HAP-1 (cell line): Measurements from ENCODE around the gene MCCC1.

Source experiments
- DNase-seq, 2 experiments: peaks; one replicate each; pipeline ENCODE4 v3.0.0-alpha.2; 2016 to 2020; ENCODE audit warnings: low spot score in 2 of 2
- H3K27me3 ChIP-seq: fragments of 250-450 bp; sonication (Bioruptor Pico); 2 replicates; pipeline ENCODE4 v1.5.1; 2020; ENCODE audit warnings: low read depth, mild to moderate bottlenecking, moderate library complexity
- H3K36me3 ChIP-seq: fragments of 250-450 bp; sonication (Bioruptor Pico); replicated peaks from 2 replicates; pipeline ENCODE4 v1.5.1; 2020; ENCODE audit warnings: mild to moderate bottlenecking
- H3K4me1 ChIP-seq: fragments of 250-450 bp; sonication (Bioruptor Pico); 2 replicates; pipeline ENCODE4 v1.5.1; 2020; ENCODE audit warnings: mild to moderate bottlenecking
- H3K4me3 ChIP-seq: fragments of 250-450 bp; sonication (Bioruptor Pico); 2 replicates; pipeline ENCODE4 v1.5.1; 2020; ENCODE audit warnings: mild to moderate bottlenecking, moderate library complexity
- H3K9me3 ChIP-seq: fragments of 250-450 bp; sonication (Bioruptor Pico); 2 replicates; pipeline ENCODE4 v1.5.1; 2020; ENCODE audit warnings: mild to moderate bottlenecking, moderate library complexity
- in situ Hi-C: fragments of 300-500 bp; cut with MboI; formaldehyde crosslinking; loops from 3 replicates; pipeline ENCODE4 v1.14.3; 2020; ENCODE audit warnings: low sequenced_read_pairs, inconsistent platforms, mixed read lengths

Gene MCCC1

DNA sequence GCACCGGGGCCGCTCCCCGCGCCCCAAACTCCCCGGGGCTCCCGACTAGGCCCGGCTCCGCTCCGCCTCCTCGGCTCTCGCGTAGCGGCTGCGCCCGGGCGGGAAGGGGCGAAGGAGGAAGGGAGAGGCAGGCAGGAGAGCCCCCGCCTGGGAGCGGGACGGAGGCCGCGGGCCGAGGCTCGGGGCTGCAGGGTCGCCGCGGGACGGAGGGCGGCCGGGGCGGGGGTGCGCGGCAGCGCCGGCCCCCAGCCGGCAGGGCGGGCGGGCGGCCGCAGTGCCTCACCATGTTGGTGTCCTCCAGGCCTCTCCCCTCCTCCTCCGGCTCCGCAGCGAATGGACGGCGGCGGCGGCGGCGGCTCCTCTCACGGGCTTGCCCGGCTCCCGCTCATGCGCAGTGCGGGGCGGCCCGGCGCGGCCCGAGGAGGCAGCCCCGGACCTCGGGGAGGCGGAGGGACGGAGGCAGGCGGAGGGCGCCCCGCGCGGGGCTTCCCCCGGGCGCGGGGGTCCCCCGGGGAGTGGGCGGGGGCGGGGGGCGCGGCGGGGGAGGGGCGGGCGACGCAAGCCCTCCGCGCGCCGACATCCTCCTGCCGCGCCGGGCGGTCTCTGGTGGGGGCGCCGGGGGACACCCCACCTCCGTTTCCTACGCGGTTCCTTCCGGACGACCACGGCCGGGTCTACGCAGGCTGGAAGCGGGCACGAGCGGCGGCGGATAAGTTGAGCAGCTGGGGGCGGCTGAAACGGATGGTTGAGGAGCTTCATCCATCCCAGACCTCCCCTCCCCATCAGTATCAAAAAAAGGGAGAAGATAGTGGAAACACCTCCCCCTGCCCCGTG, 118.9 kb downstream of the MCCC1 start, which contains the start of gene DCUN1D1:
Gene DCUN1D1 (minus strand): TSS at position 335 of the 834 bp plus-strand sequence. CDS start 49 bp downstream, at position 286.
- no peaks in the 10 kb centered on the region for H3K9me3 ChIP-seq
- peak; percentile 68 to 91 for DNase-seq
- H3K36me3 ChIP-seq = no peaks in the 10 kb centered on the region
- H3K4me1 ChIP-seq = peaks cover 10% of the 10 kb centered on the region
- in situ Hi-C loops = no loop called here
- H3K27me3 ChIP-seq = no peaks in the 10 kb centered on the region
- peak within 1 kb of the TSS; percentile 76 for H3K4me3 ChIP-seq

DNA sequence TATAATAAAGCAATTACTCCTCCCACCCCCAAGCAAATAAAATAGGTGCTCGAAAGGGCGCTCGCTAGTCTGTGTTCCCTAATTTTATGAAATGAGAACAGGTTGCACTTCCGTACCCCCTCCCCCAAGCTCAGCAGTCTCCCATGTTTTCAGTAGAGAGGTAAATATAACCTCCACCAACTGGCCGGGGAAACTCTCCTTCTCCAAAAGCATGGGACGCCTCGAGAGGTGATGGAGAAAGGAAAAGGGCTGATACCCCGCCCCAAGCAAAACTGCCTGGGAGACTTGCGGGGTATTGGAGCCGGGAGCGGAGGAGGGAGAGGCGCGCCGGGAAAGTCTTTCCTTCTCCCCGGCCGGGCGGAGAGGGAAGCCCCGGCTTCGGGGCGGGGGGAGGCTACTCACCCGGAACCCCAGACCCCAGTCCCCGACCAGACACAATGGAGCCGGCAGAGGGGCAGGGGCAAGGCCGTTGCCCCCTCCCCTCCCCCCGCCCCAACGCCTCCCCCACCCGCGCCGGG, 119.6 kb downstream of the MCCC1 start:
- H3K4me1 ChIP-seq = peaks cover 12% of the 10 kb centered on the region
- H3K9me3 ChIP-seq = no peaks in the 10 kb centered on the region
- in situ Hi-C loops = no loop called here
- H3K27me3 ChIP-seq = no peaks in the 10 kb centered on the region
- no peaks in the 10 kb centered on the region for H3K36me3 ChIP-seq
- DNase-seq = peak; percentile 28 to 55
- H3K4me3 ChIP-seq = peak overlapping the region; percentile 76

DNA sequence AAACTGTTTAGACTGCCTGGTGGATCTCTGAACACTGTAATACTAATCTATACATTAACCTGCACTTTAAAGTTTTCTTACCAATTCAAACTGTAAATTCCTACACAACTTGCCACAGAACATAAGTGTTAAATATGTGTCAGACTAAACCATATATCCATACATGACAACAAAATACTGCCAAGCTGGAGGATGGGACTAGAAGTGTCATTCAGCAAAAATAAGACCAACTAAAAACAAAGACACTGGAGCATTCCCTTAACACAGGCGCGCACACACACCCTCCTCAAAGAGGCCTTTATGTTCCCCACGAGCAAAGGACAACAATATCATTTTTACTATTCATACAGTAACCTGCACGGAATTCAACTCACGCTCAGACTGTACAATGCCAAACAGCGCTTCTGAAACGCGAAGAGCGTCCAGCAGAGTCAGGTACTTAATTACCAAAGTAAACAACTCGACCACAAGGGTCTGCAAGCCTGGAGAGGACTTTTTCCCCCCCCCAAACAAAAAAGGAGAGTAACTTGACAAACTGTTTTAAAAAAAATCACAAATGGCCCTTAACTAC, 120.1 kb downstream of the MCCC1 start:
- Histone ChIP-seq H3K36me3 (no peaks in the 10 kb centered on the region), H3K9me3 (no peaks in the 10 kb centered on the region), H3K4me3 (peak overlapping the region; percentile 76), H3K27me3 (no peaks in the 10 kb centered on the region), H3K4me1 (peaks cover 15% of the 10 kb centered on the region)
- DNase-seq = peak; percentile 18 to 27
- in situ Hi-C loops = no loop called here

DNA sequence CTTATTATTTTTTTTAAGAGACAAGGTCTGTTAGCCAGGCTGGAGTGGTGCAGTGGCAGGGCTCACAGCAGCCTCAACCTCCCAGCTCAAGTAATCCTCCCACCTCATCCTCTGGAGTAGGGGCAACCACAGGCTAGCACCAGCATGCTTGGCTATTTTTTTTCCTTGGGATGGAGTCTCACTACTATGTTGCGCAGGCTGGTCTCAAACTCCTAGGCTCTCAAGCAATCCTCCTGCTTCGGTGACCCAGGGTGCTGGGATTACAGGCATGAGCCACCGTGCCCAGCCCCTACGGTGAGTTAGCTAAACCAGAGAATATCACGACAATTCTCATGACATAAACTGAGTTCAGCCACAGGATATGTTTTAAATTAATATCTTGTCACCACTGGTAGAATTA, 120.9 kb downstream of the MCCC1 start:
- Histone ChIP-seq H3K36me3 (no peaks in the 10 kb centered on the region), H3K9me3 (no peaks in the 10 kb centered on the region), H3K4me3 (peak overlapping the region; percentile 76), H3K27me3 (no peaks in the 10 kb centered on the region), H3K4me1 (peaks cover 15% of the 10 kb centered on the region)
- in situ Hi-C loops = no loop called here
- DNase-seq = no peak

DNA sequence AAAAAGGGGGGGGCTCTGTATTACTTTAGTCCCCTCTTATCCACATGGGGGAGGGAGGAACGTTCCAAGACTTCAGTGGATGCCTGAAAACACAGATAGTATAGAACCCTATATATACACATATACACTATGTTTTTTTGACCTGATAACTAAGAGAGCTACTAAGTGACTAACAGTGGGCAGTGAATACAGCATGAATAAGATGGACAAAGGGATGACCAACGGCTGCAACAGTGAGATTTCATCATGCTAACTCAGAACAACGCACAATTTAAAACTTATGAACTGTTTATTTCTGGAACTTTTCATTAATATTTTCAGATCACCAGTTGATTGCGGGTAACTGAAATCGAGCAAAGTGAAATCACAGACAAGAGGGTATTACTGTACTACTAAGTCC, 126.2 kb downstream of the MCCC1 start:
- Histone ChIP-seq H3K4me1 (peaks cover 7% of the 10 kb centered on the region), H3K9me3 (no peaks in the 10 kb centered on the region), H3K36me3 (no peaks in the 10 kb centered on the region), H3K4me3 (no peak overlapping the region), H3K27me3 (no peaks in the 10 kb centered on the region)
- DNase-seq = no peak
- in situ Hi-C loops = no loop called here

DNA sequence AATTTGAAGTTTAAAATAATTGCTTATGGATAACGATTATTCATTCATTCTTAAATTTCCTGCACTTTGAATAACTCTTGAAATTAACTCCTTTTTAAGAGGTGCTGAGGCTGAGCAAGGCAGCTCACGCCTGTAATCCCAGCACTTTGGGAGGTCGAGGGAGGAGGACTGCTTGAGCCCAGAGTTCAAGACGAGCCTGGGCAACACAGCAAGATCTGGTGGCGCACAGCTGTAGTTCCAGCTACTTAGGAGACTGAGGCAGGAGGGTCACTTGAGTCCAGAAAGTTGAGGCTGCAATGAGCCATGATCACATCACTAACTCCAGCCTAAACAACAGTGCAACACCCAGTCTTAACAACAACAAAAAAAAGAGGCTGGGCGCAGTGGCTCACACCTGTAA, 126.9 kb downstream of the MCCC1 start:
- Histone ChIP-seq H3K4me1 (peaks cover 7% of the 10 kb centered on the region), H3K4me3 (no peak overlapping the region), H3K27me3 (no peaks in the 10 kb centered on the region), H3K36me3 (no peaks in the 10 kb centered on the region), H3K9me3 (no peaks in the 10 kb centered on the region)
- DNase-seq = no peak
- in situ Hi-C loops = no loop called here

DNA sequence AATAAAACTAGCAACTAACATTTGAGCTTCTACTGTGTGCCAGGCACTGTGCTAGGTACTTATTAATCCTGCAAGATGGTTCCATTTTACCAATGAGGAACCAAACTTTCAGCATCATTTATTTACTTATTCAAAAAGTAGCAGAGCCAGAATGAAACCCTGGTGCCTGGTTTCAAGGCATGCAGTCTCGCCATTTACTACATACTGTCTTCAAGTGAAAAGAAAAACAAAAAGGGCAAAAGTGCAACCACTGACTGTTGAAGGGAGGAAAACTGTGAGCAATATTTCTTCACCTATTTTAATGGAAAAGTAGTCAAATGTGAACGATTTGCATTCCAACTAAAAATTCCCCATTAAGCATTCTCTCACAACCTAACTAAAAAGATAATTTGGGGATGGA, 127.7 kb downstream of the MCCC1 start:
- no peak overlapping the region for H3K4me3 ChIP-seq

DNA sequence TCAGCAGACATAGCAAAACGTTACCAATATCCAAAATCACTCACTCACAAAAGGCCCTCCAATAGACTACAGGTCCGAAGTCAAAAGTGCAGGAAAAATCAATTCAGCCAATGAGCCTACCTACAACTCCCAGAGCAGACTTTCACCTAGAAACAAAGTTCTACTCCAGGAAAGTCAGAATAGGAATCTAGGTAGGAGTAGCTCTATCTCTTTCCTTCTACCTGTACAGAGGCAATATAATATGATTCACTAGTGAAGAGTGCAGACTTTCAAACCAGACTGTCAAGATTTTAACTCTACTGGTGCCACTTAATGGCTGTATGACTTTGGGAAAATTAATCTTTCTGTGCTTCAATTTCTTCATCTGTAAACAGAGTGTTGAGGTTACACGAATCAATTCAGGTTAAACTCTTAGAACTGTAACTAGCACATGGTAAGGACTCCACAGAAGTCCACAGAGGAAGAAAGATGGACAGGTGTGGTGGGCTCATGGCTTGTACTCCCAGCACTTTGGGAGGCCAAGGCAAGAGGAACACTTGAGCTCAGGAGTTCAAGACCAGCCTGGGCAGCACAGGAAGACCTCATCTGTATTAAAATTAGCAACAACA, 128.4 kb downstream of the MCCC1 start:
- Histone ChIP-seq H3K9me3 (no peaks in the 10 kb centered on the region), H3K4me1 (peaks cover 7% of the 10 kb centered on the region), H3K36me3 (no peaks in the 10 kb centered on the region), H3K27me3 (no peaks in the 10 kb centered on the region), H3K4me3 (no peak overlapping the region)
- DNase-seq = no peak
- in situ Hi-C loops = no loop called here

More for the DNA sequence above, 127.7 kb downstream of the MCCC1 start:
- DNase-seq = no peak
- H3K36me3 ChIP-seq = no peaks in the 10 kb centered on the region
- H3K4me1 ChIP-seq = peaks cover 7% of the 10 kb centered on the region
- no peaks in the 10 kb centered on the region for H3K27me3 ChIP-seq
- in situ Hi-C loops = no loop called here
- no peaks in the 10 kb centered on the region for H3K9me3 ChIP-seq

DNA sequence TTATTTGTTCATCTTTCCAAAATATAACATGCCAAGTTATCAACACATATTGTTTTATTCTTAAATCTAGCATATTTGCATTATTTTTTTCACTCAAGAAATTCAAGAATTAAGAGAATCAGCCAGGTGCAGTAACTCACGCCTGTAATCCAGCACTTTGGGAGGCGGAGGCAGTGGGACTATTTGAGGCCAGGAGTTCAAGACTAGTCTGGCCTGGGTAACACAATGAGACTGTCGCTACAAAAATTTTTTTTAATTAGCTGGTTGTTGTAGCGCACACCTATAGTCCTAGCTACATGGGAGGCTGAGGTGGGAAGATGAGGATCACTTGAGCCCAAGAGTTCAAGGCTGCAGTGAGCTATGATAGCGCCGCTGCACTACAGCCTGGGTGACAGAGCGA, 129.4 kb downstream of the MCCC1 start:
- Histone ChIP-seq H3K36me3 (no peaks in the 10 kb centered on the region), H3K27me3 (no peaks in the 10 kb centered on the region), H3K4me3 (no peak overlapping the region), H3K4me1 (peaks cover 15% of the 10 kb centered on the region), H3K9me3 (no peaks in the 10 kb centered on the region)
- DNase-seq = no peak
- in situ Hi-C loops = no loop called here

DNA sequence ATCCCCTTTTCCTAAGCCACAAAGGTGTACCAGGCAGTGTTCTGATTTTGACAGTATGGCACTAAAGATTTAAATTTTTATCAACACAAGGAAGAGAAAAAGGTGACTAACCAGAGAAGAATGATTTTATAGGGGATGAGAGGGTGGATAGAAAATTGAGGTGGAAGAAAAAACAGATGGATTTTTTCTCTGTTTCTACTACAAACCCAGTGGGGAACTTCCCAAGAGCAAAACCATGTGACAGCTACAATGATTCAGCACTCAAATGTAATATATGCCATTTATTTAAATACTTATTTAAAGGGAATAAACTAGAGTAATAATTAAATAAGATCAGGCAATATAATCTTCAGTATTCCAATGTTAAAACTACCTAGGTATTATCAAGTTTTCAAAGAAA, 130.0 kb downstream of the MCCC1 start:
- DNase-seq = no peak
- Histone ChIP-seq H3K4me3 (no peak overlapping the region), H3K27me3 (no peaks in the 10 kb centered on the region), H3K36me3 (no peaks in the 10 kb centered on the region; the same call in 1 of the 2 replicates), H3K9me3 (no peaks in the 10 kb centered on the region), H3K4me1 (peaks cover 11% of the 10 kb centered on the region)
- in situ Hi-C loops = no loop called here

DNA sequence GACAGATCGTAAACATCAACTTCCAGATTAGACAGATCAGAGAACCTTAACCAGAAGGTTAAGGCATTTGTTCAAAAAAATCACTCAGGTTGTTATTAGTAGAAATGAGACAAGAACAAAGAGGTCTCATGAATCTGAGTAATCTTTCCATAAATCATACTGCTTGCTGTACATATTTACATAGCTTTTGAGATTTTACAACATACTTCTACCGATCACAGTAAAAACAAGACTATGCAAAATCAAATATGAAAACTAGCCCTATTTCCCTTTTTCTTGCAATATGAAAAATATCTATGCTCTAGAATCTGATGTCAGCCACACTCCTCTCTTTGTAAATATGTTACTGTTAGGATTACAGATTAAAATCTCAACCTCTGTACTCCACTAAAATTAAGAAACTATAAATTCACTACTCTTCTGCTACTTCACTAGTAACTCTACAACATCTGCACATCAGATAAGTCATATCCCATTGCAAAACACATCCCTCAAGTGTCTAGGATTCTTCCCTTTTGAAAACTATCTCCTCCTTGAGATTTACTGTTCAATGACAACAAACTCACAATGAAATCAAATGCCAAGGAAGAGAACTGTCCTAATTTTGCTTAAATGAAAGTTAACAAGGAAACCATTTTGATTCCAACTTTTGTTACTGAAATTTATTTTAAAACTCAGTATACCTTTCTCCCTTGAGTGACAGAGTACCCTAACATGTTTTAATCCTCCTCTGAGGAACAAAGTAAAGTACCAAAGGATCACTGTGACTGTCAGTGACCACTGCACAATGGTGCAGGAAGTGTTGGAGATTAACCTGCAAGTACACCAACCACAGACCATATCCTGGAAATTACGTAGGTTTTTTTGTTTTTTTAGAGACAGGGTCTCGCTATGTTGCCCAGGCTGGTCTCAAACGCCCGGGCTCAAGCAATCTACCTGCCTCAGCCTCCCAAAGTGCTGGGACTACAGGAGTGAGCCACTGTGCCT, 131.8 kb downstream of the MCCC1 start:
- Histone ChIP-seq H3K36me3 (no peaks in the 10 kb centered on the region; the same call in 1 of the 2 replicates), H3K27me3 (no peaks in the 10 kb centered on the region), H3K4me1 (peaks cover 11% of the 10 kb centered on the region), H3K4me3 (no peak overlapping the region), H3K9me3 (no peaks in the 10 kb centered on the region)
- DNase-seq = no peak
- in situ Hi-C loops = no loop called here

DNA sequence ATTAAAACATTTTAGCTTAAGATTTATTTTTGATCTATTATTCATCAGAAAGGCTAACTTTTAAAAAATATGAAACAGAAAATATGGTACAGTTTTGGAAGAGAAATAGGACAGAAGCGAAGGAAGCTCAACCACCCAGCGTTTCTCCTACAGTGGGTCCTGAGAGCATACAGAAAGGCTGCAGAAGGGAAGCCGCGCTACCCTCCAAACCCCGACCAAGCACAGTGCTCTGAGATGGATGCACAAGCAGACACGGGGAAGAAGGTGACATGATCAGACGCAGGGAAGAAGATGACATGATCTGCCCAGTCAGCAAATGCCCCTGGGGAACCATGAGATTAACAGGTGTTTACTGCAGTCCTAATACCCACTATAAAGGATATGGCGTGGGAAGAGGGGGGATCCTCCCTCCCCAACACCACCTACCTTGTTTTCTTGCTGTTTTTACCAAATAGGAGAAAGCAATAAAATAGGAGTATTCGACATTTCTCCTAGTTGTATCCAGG, 133.4 kb downstream of the MCCC1 start:
- no peak overlapping the region for H3K4me3 ChIP-seq
- H3K4me1 ChIP-seq = peaks cover 8% of the 10 kb centered on the region
- peaks cover 3% of the 10 kb centered on the region; the same call in 1 of the 2 replicates for H3K36me3 ChIP-seq
- no peaks in the 10 kb centered on the region for H3K9me3 ChIP-seq
- H3K27me3 ChIP-seq = no peaks in the 10 kb centered on the region
- no peak for DNase-seq
- in situ Hi-C loops = no loop called here
